GM19467 (cell line): ENCODE measurements around the gene FANCB.

Experiments used
- ATAC-seq: cut with Tn5 transposase; IDR thresholded peaks from one replicate; pipeline ENCODE4 v1.9.1; 2021; ENCODE audit warnings: mild to moderate bottlenecking, moderate library complexity; ENCODE audit not compliant: unreplicated experiment

The FANCB gene

GRCh38 chrX:14872851-14873675 lies at the start of gene FANCB, which contains the start of gene MOSPD2:
Gene FANCB, minus strand, starts transcription at chrX:14873069. Its CDS starts 7,559 bp downstream, at chrX:14865510.
Gene MOSPD2, plus strand, starts transcription at chrX:14873421. Its CDS starts 108 bp downstream, at chrX:14873529.
- peak; percentile 95 for ATAC-seq

- ATAC-seq: no peak
Observed at GRCh38 chrX:14922437-14922836, 49.6 kb upstream of the FANCB start.

GRCh38 chrX:14920196-14920595 lies 47.3 kb upstream of the FANCB start:
- ATAC-seq: no peak

GRCh38 chrX:14919407-14919806 lies 46.5 kb upstream of the FANCB start:
- no peak for ATAC-seq

- no peak for ATAC-seq
Observed at GRCh38 chrX:14916017-14916674, 43.3 kb upstream of the FANCB start.

GRCh38 chrX:14915596-14915995 lies 42.7 kb upstream of the FANCB start:
- no peak for ATAC-seq

- no peak for ATAC-seq
Observed at GRCh38 chrX:14913241-14913640, 40.4 kb upstream of the FANCB start.

- no peak for ATAC-seq
Observed at GRCh38 chrX:14903891-14904290, 31.0 kb upstream of the FANCB start.

GRCh38 chrX:14902537-14902936 lies 29.7 kb upstream of the FANCB start:
- ATAC-seq: no peak

- ATAC-seq: peak; percentile 51
Observed at GRCh38 chrX:14899607-14900006, 26.7 kb upstream of the FANCB start.

GRCh38 chrX:14897042-14897441 lies 24.2 kb upstream of the FANCB start:
- no peak for ATAC-seq

- no peak for ATAC-seq
Observed at GRCh38 chrX:14896273-14896672, 23.4 kb upstream of the FANCB start.

GRCh38 chrX:14886252-14886651 lies 13.4 kb upstream of the FANCB start:
- ATAC-seq: no peak

GRCh38 chrX:14884714-14885113 lies 11.8 kb upstream of the FANCB start:
- no peak for ATAC-seq

- no peak for ATAC-seq
Observed at GRCh38 chrX:14883826-14884225, 11.0 kb upstream of the FANCB start.

- ATAC-seq: no peak
Observed at GRCh38 chrX:14875624-14876023, 2.8 kb upstream of the FANCB start.

- ATAC-seq: no peak
Observed at GRCh38 chrX:14873676-14874049, 794 bp upstream of the FANCB start.

- no peak for ATAC-seq
Observed at GRCh38 chrX:14872355-14872754, 514 bp downstream of the FANCB start.

- ATAC-seq: no peak
Observed at GRCh38 chrX:14871767-14872166, 1.1 kb downstream of the FANCB start.

- ATAC-seq: no peak
Observed at GRCh38 chrX:14865201-14865600, 7.7 kb downstream of the FANCB start.

GRCh38 chrX:14864631-14865030 lies 8.2 kb downstream of the FANCB start:
- ATAC-seq: no peak

GRCh38 chrX:14851526-14851925 lies 21.3 kb downstream of the FANCB start:
- ATAC-seq: no peak
